Spinal cord (tissue), 10 donors: ENCODE results near the gene MRPL32. TPM values are rescaled to one million over a fixed set of nuclear protein-coding genes. Genes with fewer than 3 reads are reported as not detected.

Source experiments
- DNase-seq, 6 donors: peaks; one replicate each; pipeline versions ENCODE4 v3.0.0 to v3.0.0-alpha.2; 2013 to 2015; ENCODE audit warnings: low spot score in 6 of 6, low read depth in 4 of 6
- H3K27ac ChIP-seq: one replicate; pipeline ENCODE4 v1.5.1; 2013; ENCODE audit warnings: low read depth, low read length, control low read depth
- H3K27me3 ChIP-seq: one replicate; pipeline ENCODE4 v1.6.1; 2013; ENCODE audit warnings: low read length; ENCODE audit not compliant: control insufficient read depth, insufficient read depth
- H3K36me3 ChIP-seq: one replicate; pipeline ENCODE4 v1.6.1; 2013; ENCODE audit warnings: low read length; ENCODE audit not compliant: control insufficient read depth, insufficient read depth
- H3K4me1 ChIP-seq: one replicate; pipeline ENCODE4 v1.6.1; 2013; ENCODE audit warnings: low read length; ENCODE audit not compliant: control insufficient read depth, insufficient read depth
- H3K4me3 ChIP-seq: one replicate; pipeline ENCODE4 v1.5.1; 2013; ENCODE audit warnings: low read depth, low read length, control low read depth
- H3K9me3 ChIP-seq: one replicate; pipeline ENCODE4 v1.6.1; 2013; ENCODE audit warnings: low read length; ENCODE audit not compliant: control insufficient read depth, insufficient read depth
- WGBS: methylation state at CpG from one replicate; pipeline ENCODE4 v1.1.5; 2013; ENCODE audit warnings: missing lambda C conversion rate; ENCODE audit not compliant: insufficient coverage; 5-methylcytosine and 5-hydroxymethylcytosine counted together
- polyA plus RNA-seq, 2 donors: library from polyadenylated mRNA; unstranded; fragments of 120-200 nt; gene quantifications; one replicate each; pipeline ENCODE4 v1.2.1, GENCODE V29; 2013; ENCODE audit not compliant: insufficient read length in 2 of 2
- total RNA-seq, 2 donors: library from RNA; depleted of rRNA in 1 of 2; stranded (reverse); fragments of 120-200 nt in 1 of 2; fragments of >200 nt in 1 of 2; gene quantifications; one replicate each; pipeline versions ENCODE4 v1.2.3 to v1.2.4, GENCODE V29; 2013 to 2014
- donor health status: healthy.

Gene MRPL32
- total and polyA plus RNA-seq, 4 donors, result 47.8 to 56.6 (median 54.7) TPM

GRCh38 chr7:42939457-42940240, 7.5 kb downstream of the MRPL32 start:
- Histone ChIP-seq H3K4me1 (peaks cover 3% of the 10 kb centered on the region), H3K27ac (no peak overlapping the region), H3K4me3 (no peak overlapping the region), H3K27me3 (no peaks in the 10 kb centered on the region), H3K36me3 (peaks cover 7% of the 10 kb centered on the region), H3K9me3 (no peaks in the 10 kb centered on the region)
- 96% methylated on average over 3 of the region's 4 CpGs for WGBS
- DNase-seq, result no peak

DNA sequence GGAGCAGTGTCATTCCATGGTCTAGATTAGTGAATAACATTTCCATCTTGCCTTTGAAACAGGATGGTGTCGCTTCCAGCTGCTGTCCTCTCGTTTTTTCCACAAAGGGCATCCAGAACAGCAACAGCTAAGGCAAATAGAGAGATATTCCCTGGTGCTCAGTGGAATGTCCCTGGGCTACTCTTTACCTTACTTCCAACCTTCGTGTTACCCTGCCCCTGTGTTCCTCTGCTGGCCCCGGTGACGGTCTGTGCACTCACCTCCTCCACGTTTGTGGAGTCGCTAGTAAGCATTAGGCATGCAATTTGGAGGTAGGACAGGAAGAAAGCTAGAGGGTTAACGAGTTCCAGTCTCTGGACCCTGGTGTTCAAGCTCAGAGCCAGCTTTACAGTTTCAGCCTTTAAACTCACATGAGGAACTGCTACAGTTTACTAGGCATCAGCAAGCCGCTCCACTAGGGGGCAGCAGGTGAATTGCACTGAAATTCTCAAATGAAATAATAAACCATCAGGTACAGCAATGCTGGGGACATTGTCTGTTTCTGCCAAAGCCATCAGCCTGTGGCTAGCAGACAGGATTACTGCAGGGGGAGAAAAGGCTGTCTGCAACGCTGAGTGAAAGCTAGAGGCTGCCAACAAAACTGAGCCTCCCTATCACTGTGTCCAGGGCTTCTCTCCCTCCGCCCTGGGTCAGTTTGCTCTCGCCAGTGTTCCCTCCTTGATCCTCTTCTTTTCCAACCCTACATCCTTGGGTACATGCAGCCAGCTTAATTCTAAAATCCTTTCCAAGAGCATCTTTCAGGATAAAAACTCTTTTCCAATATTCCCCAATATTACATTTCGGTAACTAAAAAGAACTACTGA, 9.0 kb downstream of the MRPL32 start:
- Histone ChIP-seq H3K27ac (no peak overlapping the region), H3K9me3 (no peaks in the 10 kb centered on the region), H3K4me3 (no peak overlapping the region), H3K36me3 (peaks cover 7% of the 10 kb centered on the region), H3K4me1 (peaks cover 3% of the 10 kb centered on the region), H3K27me3 (no peaks in the 10 kb centered on the region)
- peak; percentile 57 to 98 (median 79) for DNase-seq
- 35% methylated on average over 9 of the region's 13 CpGs for WGBS

- no peak for DNase-seq
- Histone ChIP-seq H3K36me3 (no peaks in the 10 kb centered on the region), H3K4me3 (no peak overlapping the region), H3K9me3 (no peaks in the 10 kb centered on the region), H3K27me3 (no peaks in the 10 kb centered on the region), H3K4me1 (peaks cover 3% of the 10 kb centered on the region), H3K27ac (no peak overlapping the region)
- WGBS, result 78% methylated on average over 1 of the region's 4 CpGs
These were observed 13.8 kb downstream of the MRPL32 start for GRCh38 chr7:42945821-42946626.

GRCh38 chr7:42946627-42946950, 14.4 kb downstream of the MRPL32 start:
- 95% methylated on average over 2 of the region's 2 CpGs for WGBS
- Histone ChIP-seq H3K27ac (no peak overlapping the region), H3K36me3 (no peaks in the 10 kb centered on the region)

GRCh38 chr7:42947521-42947920, 15.3 kb downstream of the MRPL32 start:
- Histone ChIP-seq H3K36me3 (no peaks in the 10 kb centered on the region), H3K4me3 (no peak overlapping the region), H3K27me3 (no peaks in the 10 kb centered on the region), H3K27ac (no peak overlapping the region), H3K9me3 (no peaks in the 10 kb centered on the region), H3K4me1 (no peaks in the 10 kb centered on the region)
- WGBS, result 73% methylated on average over 1 of the region's 2 CpGs
- DNase-seq, result no peak

More at GRCh38 chr7:42946627-42946950, 14.4 kb downstream of the MRPL32 start:
- Histone ChIP-seq H3K4me1 (no peaks in the 10 kb centered on the region), H3K4me3 (no peak overlapping the region), H3K27me3 (no peaks in the 10 kb centered on the region), H3K9me3 (no peaks in the 10 kb centered on the region)
- DNase-seq, result no peak

DNA sequence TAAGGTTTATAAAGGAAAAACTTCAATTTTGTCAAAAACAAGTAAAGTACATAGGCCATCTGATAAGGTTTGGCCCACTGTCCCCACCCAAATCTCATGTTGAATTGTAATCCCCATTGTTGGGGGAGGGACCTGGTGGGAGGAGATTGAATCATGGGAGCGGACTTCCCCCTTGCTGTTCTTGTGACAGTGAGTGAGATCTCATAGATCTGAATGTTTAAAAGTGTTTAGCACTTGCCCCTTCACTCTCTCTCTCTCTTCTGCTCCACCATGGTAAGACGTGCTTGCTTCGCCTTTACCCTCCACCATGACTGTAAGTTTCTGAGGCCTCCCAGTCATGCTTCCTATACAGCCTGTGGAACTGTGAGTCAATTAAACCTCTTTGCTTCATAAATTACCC, 18.2 kb downstream of the MRPL32 start:
- H3K9me3 ChIP-seq, result no peaks in the 10 kb centered on the region
- DNase-seq, result no peak
- no peaks in the 10 kb centered on the region for H3K27me3 ChIP-seq
- H3K4me3 ChIP-seq, result no peak overlapping the region
- H3K4me1 ChIP-seq, result no peaks in the 10 kb centered on the region
- H3K27ac ChIP-seq, result no peak overlapping the region
- 50% methylated on average over 2 of the region's 3 CpGs for WGBS
- H3K36me3 ChIP-seq, result no peaks in the 10 kb centered on the region

- no peaks in the 10 kb centered on the region for H3K4me1 ChIP-seq
- no peak overlapping the region for H3K27ac ChIP-seq
- no peaks in the 10 kb centered on the region for H3K36me3 ChIP-seq
- 73% methylated on average over 4 of the region's 4 CpGs for WGBS
- H3K9me3 ChIP-seq, result peaks cover 3% of the 10 kb centered on the region
- no peak for DNase-seq
- no peak overlapping the region for H3K4me3 ChIP-seq
- no peaks in the 10 kb centered on the region for H3K27me3 ChIP-seq
These were observed 20.2 kb downstream of the MRPL32 start for GRCh38 chr7:42952328-42952727.

DNA sequence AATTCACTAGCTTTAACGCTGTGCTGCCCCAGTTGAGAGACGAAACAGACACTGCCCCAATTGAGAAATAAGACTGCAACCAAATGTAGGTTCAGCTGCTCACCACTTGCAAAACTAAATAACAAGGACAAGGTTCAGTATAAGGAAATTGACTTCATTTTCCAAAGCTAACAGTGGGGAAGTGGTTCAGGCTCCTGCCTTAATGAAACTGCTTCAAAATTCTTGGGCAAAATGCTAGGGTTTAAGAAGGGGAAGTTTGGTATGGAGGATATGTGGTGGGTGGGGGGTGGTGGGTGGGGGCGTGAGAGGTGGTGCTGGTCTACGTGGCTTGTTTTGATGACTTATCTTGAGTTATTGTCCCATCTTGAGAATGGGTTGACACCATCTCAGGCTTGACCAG, 21.8 kb downstream of the MRPL32 start:
- H3K4me1 ChIP-seq, result no peaks in the 10 kb centered on the region
- no peaks in the 10 kb centered on the region for H3K27me3 ChIP-seq
- H3K36me3 ChIP-seq, result no peaks in the 10 kb centered on the region
- DNase-seq, result no peak
- H3K9me3 ChIP-seq, result peaks cover 3% of the 10 kb centered on the region
- no peak overlapping the region for H3K4me3 ChIP-seq
- no peak overlapping the region for H3K27ac ChIP-seq
- 100% methylated on average over 1 of the region's 4 CpGs for WGBS

DNA sequence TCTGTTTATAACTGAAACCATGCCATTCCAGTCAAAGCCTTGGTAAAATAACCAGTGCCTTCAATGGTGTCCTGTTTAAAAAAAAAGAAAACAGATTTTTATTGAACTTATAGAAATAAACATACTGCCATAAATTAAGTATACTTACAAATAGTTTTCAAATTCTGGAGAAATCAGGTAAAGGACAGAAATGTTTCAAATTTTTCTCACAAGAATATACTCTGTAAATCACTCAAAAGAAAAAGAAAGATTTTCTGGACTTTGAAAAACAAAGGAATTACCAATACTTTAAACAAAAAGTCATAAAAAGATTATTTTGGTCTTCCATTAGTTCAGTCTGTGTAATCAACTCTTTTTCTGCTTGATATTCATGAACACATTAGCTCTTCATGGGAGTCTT, 23.9 kb downstream of the MRPL32 start:
- Histone ChIP-seq H3K36me3 (no peaks in the 10 kb centered on the region), H3K27ac (no peak overlapping the region), H3K4me1 (no peaks in the 10 kb centered on the region), H3K4me3 (no peak overlapping the region), H3K9me3 (peaks cover 3% of the 10 kb centered on the region), H3K27me3 (no peaks in the 10 kb centered on the region)
- no peak for DNase-seq
